Inflammatory macrophage treated with lipopolysaccharide for 4 hours (primary cell): Measurements from ENCODE around the gene FANCD2.
"Not testable (repeated sequence)": the region's sequence is repeated elsewhere in the genome, so short reads cannot be mapped to it uniquely, and the experiment has no call there.

ENCODE experiments used
- DNase-seq: peaks from one replicate; pipeline ENCODE4 v3.0.0-alpha.2; 2020

FANCD2 gene

GRCh38 chr3:10115326-10116137 is 89.3 kb downstream of the FANCD2 start, which contains the start of gene BRK1:
Gene BRK1, plus strand, starts transcription at chr3:10115675. Its CDS starts 27 bp downstream, at chr3:10115702.
- DNase-seq: peak; percentile 99

- peak; percentile 49 for DNase-seq
Measured at GRCh38 chr3:10116138-10116460, 89.9 kb downstream of the FANCD2 start.

- no peak for DNase-seq
Measured at GRCh38 chr3:10116928-10117327, 90.7 kb downstream of the FANCD2 start.

- DNase-seq: no peak
Measured at GRCh38 chr3:10119376-10119775, 93.1 kb downstream of the FANCD2 start.

GRCh38 chr3:10121064-10121463 is 94.8 kb downstream of the FANCD2 start:
- no peak for DNase-seq

- no peak for DNase-seq
Measured at GRCh38 chr3:10122724-10123123, 96.5 kb downstream of the FANCD2 start.

- DNase-seq: not testable (repeated sequence)
Measured at GRCh38 chr3:10135872-10136271, 109.6 kb downstream of the FANCD2 start.

GRCh38 chr3:10136426-10137005 is 110.3 kb downstream of the FANCD2 start:
- DNase-seq: no peak

GRCh38 chr3:10137178-10137577 is 110.9 kb downstream of the FANCD2 start:
- no peak for DNase-seq

GRCh38 chr3:10140996-10141546 is 114.8 kb downstream of the FANCD2 start:
- DNase-seq: no peak

GRCh38 chr3:10142707-10143560 is 116.7 kb downstream of the FANCD2 start:
- DNase-seq: no peak

- DNase-seq: peak; percentile 62
Measured at GRCh38 chr3:10145685-10146084, 119.4 kb downstream of the FANCD2 start.

GRCh38 chr3:10149226-10149625 is 123.0 kb downstream of the FANCD2 start:
- peak; percentile 70 for DNase-seq

- DNase-seq: no peak
Measured at GRCh38 chr3:10150987-10151386, 124.8 kb downstream of the FANCD2 start.
